ENCODE measurements around the gene CHSY1. TPM values are rescaled to one million over a fixed set of nuclear protein-coding genes. Genes with fewer than 3 reads are reported as not detected.
"Not testable (repeated sequence)": the region's sequence is repeated elsewhere in the genome, so short reads cannot be mapped to it uniquely, and the experiment has no call there.

Gene CHSY1
- total RNA-seq, 2 experiments from 2014 or later: 50.5 to 59.4 TPM

GRCh38 chr15:101129851-101130380, 121.9 kb downstream of the CHSY1 start:
- Mint-ChIP-seq H3K36me3 (peaks cover 38% of the 10 kb centered on the region), H3K4me3 (no peak overlapping the region), H3K27ac (no peak overlapping the region), H3K9me3 (ENCODE audit: low read depth) (peaks cover 6% of the 10 kb centered on the region), H3K27me3 (no peaks in the 10 kb centered on the region), H3K4me1 (peaks cover 54% of the 10 kb centered on the region)
- DNase-seq (no peak), ATAC-seq (no peak)
- CTCF ChIA-PET: interaction anchor here (1.0 to 1.2 kb wide), 2 partner anchors 25 to 40 kb away, joined by 3 to 4 read pairs; no protein-coding TSS in a partner anchor

GRCh38 chr15:101128221-101129015, 123.4 kb downstream of the CHSY1 start:
- Mint-ChIP-seq H3K27ac (peak overlapping the region; percentile 98), H3K36me3 (peaks cover 39% of the 10 kb centered on the region), H3K9me3 (ENCODE audit: low read depth) (peaks cover 3% of the 10 kb centered on the region), H3K27me3 (no peaks in the 10 kb centered on the region), H3K4me1 (peaks cover 65% of the 10 kb centered on the region), H3K4me3 (peak overlapping the region; percentile 69)
- DNase-seq (no peak), ATAC-seq (no peak)
- CTCF ChIA-PET: interaction anchor here (0.7 to 4.9 kb wide), 7 partner anchors 8 to 128 kb away, joined by 3 to 21 read pairs (median 4); partner anchors contain the start of gene CHSY1

GRCh38 chr15:101127506-101128076, 124.3 kb downstream of the CHSY1 start:
- Mint-ChIP-seq H3K4me1 (peaks cover 72% of the 10 kb centered on the region), H3K36me3 (peaks cover 42% of the 10 kb centered on the region), H3K4me3 (peak overlapping the region; percentile 69), H3K27ac (peak overlapping the region; percentile 98), H3K27me3 (no peaks in the 10 kb centered on the region), H3K9me3 (ENCODE audit: low read depth) (peaks cover 3% of the 10 kb centered on the region)
- CTCF ChIA-PET: interaction anchor here (1.0 to 4.9 kb wide), 9 partner anchors 9 to 129 kb away, joined by 3 to 21 read pairs (median 4); partner anchors contain the start of gene CHSY1
- ATAC-seq (peak; percentile 73), DNase-seq (peak; percentile 77)

- Mint-ChIP-seq H3K4me1 (peaks cover 79% of the 10 kb centered on the region), H3K36me3 (peaks cover 42% of the 10 kb centered on the region), H3K27me3 (no peaks in the 10 kb centered on the region), H3K27ac (peak overlapping the region; percentile 98), H3K4me3 (peak overlapping the region; percentile 69), H3K9me3 (ENCODE audit: low read depth) (peaks cover 3% of the 10 kb centered on the region)
- peak; percentile 70 for ATAC-seq
- DNase-seq: peak; percentile 61
- CTCF ChIA-PET: interaction anchor here (0.8 to 4.9 kb wide), 15 partner anchors 10 to 130 kb away, joined by 3 to 21 read pairs (median 4); partner anchors contain the start of gene CHSY1
Observed at GRCh38 chr15:101126618-101127505, 125.0 kb downstream of the CHSY1 start.

GRCh38 chr15:101125881-101126428, 125.9 kb downstream of the CHSY1 start:
- DNase-seq; ATAC-seq; H3K27me3 Mint-ChIP-seq; H3K9me3 Mint-ChIP-seq (ENCODE audit: low read depth): not testable (repeated sequence)
- H3K27ac Mint-ChIP-seq: peak overlapping the region; percentile 98
- H3K36me3 Mint-ChIP-seq: peaks cover 37% of the 10 kb centered on the region
- CTCF ChIA-PET: interaction anchor here (0.8 to 4.9 kb wide), 11 partner anchors 9 to 131 kb away, joined by 3 to 21 read pairs (median 4); partner anchors contain the start of gene CHSY1
- H3K4me1 Mint-ChIP-seq: peaks cover 76% of the 10 kb centered on the region
- H3K4me3 Mint-ChIP-seq: peak overlapping the region; percentile 23

Other genes with a start within 250 kb of the CHSY1 start
- gene SELENOS, start 25.4 kb upstream of the CHSY1 start, total RNA-seq: 10 to 100 TPM; 33.1 to 49.0 TPM
- gene SNRPA1, start 43.2 kb upstream of the CHSY1 start, total RNA-seq: 100 to 1,000 TPM; 132 to 151 TPM
- gene PCSK6, start 237.7 kb upstream of the CHSY1 start, total RNA-seq: 1 to 10 TPM in 1 of 2 experiments, under 1 TPM in 1; 0.44 to 1.5 TPM

All from activated CD8-positive, alpha-beta memory T cell treated with anti-CD3 and anti-CD28 coated beads, Interleukin-2, amount 10 ng/mL, durations not matched to agents 7 days and 5 days (primary cell).